ENCODE measurements around the gene FOXP1. TPM values are rescaled to one million over a fixed set of nuclear protein-coding genes. Genes with fewer than 3 reads are reported as not detected.

Gene FOXP1
- total RNA-seq, 1 experiment from 2014 or later = 58.4 TPM

- H3K27ac ChIP-seq (ENCODE audit: low read depth, low read length, poor library complexity, severe bottlenecking) = no peak overlapping the region
- TF ChIP-seq EZH2 (IDR thresholded peaks at IDR 0.05; ENCODE audit: borderline replicate concordance, low read depth, low read length, poor library complexity, severe bottlenecking) = no peak
- TF ChIP-seq CTCF (conservative IDR thresholded peaks at IDR 0.05; ENCODE audit: low read depth, low read length) = no peak
- intact Hi-C loops (cut with micrococcal nuclease; ENCODE audit: unreplicated experiment) = no loop called here
- no peaks in the 10 kb centered on the region for H3K4me1 ChIP-seq (ENCODE audit: insufficient read depth, low read length, poor library complexity, severe bottlenecking)
- H3K36me3 ChIP-seq (ENCODE audit: insufficient read depth, low read length, poor library complexity, severe bottlenecking) = no peaks in the 10 kb centered on the region
- ChIA-PET CTCF (no interaction called here), POLR2A (ENCODE audit: low non-redundant PET) (no interaction called here)
- no peaks in the 10 kb centered on the region for H3K27me3 ChIP-seq (replicated peaks; ENCODE audit: insufficient read depth, low read depth, low read length, poor library complexity)
- no peak for DNase-seq (ENCODE audit: low spot score)
- H3K4me3 ChIP-seq (ENCODE audit: low read depth, low read length, poor library complexity, severe bottlenecking) = no peak overlapping the region
- no peaks in the 10 kb centered on the region for H3K9me3 ChIP-seq (ENCODE audit: low read depth, low read length, poor library complexity, severe bottlenecking)
- BruUV-seq (replicated peaks) = no TSS peak
These were observed 267.3 kb downstream of the FOXP1 start for GRCh38 chr3:71316066-71316777.

GRCh38 chr3:71315431-71315830, 268.1 kb downstream of the FOXP1 start:
- no peak for DNase-seq (ENCODE audit: low spot score)
- no peaks in the 10 kb centered on the region for H3K4me1 ChIP-seq (ENCODE audit: insufficient read depth, low read length, poor library complexity, severe bottlenecking)
- intact Hi-C loops (cut with micrococcal nuclease; ENCODE audit: unreplicated experiment) = no loop called here
- ChIA-PET CTCF (no interaction called here), POLR2A (ENCODE audit: low non-redundant PET) (no interaction called here)
- BruUV-seq (replicated peaks) = no TSS peak
- no peaks in the 10 kb centered on the region for H3K36me3 ChIP-seq (ENCODE audit: insufficient read depth, low read length, poor library complexity, severe bottlenecking)
- no peak overlapping the region for H3K27ac ChIP-seq (ENCODE audit: low read depth, low read length, poor library complexity, severe bottlenecking)
- TF ChIP-seq EZH2 (IDR thresholded peaks at IDR 0.05; ENCODE audit: borderline replicate concordance, low read depth, low read length, poor library complexity, severe bottlenecking) (no peak), CTCF (conservative IDR thresholded peaks at IDR 0.05; ENCODE audit: low read depth, low read length) (no peak)
- H3K9me3 ChIP-seq (ENCODE audit: low read depth, low read length, poor library complexity, severe bottlenecking) = no peaks in the 10 kb centered on the region
- H3K27me3 ChIP-seq (replicated peaks; ENCODE audit: insufficient read depth, low read depth, low read length, poor library complexity) = no peaks in the 10 kb centered on the region
- H3K4me3 ChIP-seq (ENCODE audit: low read depth, low read length, poor library complexity, severe bottlenecking) = no peak overlapping the region

- no peaks in the 10 kb centered on the region for H3K36me3 ChIP-seq (ENCODE audit: insufficient read depth, low read length, poor library complexity, severe bottlenecking)
- H3K27me3 ChIP-seq (replicated peaks; ENCODE audit: insufficient read depth, low read depth, low read length, poor library complexity) = no peaks in the 10 kb centered on the region
- BruUV-seq (replicated peaks) = no TSS peak
- POLR2A ChIA-PET (ENCODE audit: low non-redundant PET) = no interaction called here
- no peaks in the 10 kb centered on the region for H3K9me3 ChIP-seq (ENCODE audit: low read depth, low read length, poor library complexity, severe bottlenecking)
- no peak overlapping the region for H3K27ac ChIP-seq (ENCODE audit: low read depth, low read length, poor library complexity, severe bottlenecking)
- DNase-seq (ENCODE audit: low spot score) = no peak
- intact Hi-C loops (cut with micrococcal nuclease; ENCODE audit: unreplicated experiment) = no loop called here
- CTCF ChIA-PET = no interaction called here
- H3K4me1 ChIP-seq (ENCODE audit: insufficient read depth, low read length, poor library complexity, severe bottlenecking) = no peaks in the 10 kb centered on the region
- H3K4me3 ChIP-seq (ENCODE audit: low read depth, low read length, poor library complexity, severe bottlenecking) = no peak overlapping the region
- TF ChIP-seq CTCF (conservative IDR thresholded peaks at IDR 0.05; ENCODE audit: low read depth, low read length) (no peak), EZH2 (IDR thresholded peaks at IDR 0.05; ENCODE audit: borderline replicate concordance, low read depth, low read length, poor library complexity, severe bottlenecking) (no peak)
These were observed 269.7 kb downstream of the FOXP1 start for GRCh38 chr3:71313844-71314243.
